ENCODE measurements around the gene PRKCI.

DNA sequence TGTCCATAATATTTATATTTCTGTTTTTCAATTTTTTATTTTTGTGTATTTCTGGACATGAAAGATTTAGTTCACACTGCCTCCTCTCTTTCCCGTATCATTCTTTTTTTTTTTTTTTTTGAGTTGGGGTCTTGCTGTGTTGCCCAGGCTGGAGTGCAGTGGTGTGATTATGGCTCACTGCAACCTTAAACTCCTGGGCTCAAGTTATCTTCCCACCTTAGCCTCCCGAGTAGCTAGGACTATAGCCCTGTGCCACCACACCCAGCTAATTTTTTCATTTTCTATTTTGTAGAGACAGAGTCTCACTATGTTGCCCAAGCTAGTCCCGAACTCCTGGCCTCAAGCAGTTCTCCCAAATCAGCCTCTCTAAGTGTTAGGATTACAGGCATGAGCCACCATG is 53.6 kb downstream of the PRKCI start:
- TF ChIP-seq SCRT1 (tag by site-specific recombination; IDR thresholded peaks at IDR 0.05; ENCODE audit: borderline replicate concordance): no peak
- TF ChIP-seq ZNF157 (tag by site-specific recombination; IDR thresholded peaks at IDR 0.05): no peak
- no peak for TF ChIP-seq ZNF416 (tag by site-specific recombination; IDR thresholded peaks at IDR 0.05)
- TF ChIP-seq, protein P1, sequence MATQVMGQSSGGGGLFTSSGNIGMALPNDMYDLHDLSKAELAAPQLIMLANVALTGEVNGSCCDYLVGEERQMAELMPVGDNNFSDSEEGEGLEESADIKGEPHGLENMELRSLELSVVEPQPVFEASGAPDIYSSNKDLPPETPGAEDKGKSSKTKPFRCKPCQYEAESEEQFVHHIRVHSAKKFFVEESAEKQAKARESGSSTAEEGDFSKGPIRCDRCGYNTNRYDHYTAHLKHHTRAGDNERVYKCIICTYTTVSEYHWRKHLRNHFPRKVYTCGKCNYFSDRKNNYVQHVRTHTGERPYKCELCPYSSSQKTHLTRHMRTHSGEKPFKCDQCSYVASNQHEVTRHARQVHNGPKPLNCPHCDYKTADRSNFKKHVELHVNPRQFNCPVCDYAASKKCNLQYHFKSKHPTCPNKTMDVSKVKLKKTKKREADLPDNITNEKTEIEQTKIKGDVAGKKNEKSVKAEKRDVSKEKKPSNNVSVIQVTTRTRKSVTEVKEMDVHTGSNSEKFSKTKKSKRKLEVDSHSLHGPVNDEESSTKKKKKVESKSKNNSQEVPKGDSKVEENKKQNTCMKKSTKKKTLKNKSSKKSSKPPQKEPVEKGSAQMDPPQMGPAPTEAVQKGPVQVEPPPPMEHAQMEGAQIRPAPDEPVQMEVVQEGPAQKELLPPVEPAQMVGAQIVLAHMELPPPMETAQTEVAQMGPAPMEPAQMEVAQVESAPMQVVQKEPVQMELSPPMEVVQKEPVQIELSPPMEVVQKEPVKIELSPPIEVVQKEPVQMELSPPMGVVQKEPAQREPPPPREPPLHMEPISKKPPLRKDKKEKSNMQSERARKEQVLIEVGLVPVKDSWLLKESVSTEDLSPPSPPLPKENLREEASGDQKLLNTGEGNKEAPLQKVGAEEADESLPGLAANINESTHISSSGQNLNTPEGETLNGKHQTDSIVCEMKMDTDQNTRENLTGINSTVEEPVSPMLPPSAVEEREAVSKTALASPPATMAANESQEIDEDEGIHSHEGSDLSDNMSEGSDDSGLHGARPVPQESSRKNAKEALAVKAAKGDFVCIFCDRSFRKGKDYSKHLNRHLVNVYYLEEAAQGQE (tag by site-specific recombination; IDR thresholded peaks at IDR 0.05): no peak
- TF ChIP-seq GLIS1 (tag by site-specific recombination; IDR thresholded peaks at IDR 0.05): no peak
- no peak for TF ChIP-seq ZNF776 (tag by site-specific recombination; IDR thresholded peaks at IDR 0.05; ENCODE audit: borderline replicate concordance)
- TF ChIP-seq, protein P2, sequence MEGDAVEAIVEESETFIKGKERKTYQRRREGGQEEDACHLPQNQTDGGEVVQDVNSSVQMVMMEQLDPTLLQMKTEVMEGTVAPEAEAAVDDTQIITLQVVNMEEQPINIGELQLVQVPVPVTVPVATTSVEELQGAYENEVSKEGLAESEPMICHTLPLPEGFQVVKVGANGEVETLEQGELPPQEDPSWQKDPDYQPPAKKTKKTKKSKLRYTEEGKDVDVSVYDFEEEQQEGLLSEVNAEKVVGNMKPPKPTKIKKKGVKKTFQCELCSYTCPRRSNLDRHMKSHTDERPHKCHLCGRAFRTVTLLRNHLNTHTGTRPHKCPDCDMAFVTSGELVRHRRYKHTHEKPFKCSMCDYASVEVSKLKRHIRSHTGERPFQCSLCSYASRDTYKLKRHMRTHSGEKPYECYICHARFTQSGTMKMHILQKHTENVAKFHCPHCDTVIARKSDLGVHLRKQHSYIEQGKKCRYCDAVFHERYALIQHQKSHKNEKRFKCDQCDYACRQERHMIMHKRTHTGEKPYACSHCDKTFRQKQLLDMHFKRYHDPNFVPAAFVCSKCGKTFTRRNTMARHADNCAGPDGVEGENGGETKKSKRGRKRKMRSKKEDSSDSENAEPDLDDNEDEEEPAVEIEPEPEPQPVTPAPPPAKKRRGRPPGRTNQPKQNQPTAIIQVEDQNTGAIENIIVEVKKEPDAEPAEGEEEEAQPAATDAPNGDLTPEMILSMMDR (tag by site-specific recombination; IDR thresholded peaks at IDR 0.05): no peak
- no peak for TF ChIP-seq ZNF350 (tag by site-specific recombination; IDR thresholded peaks at IDR 0.05)
- TF ChIP-seq, protein P3, sequence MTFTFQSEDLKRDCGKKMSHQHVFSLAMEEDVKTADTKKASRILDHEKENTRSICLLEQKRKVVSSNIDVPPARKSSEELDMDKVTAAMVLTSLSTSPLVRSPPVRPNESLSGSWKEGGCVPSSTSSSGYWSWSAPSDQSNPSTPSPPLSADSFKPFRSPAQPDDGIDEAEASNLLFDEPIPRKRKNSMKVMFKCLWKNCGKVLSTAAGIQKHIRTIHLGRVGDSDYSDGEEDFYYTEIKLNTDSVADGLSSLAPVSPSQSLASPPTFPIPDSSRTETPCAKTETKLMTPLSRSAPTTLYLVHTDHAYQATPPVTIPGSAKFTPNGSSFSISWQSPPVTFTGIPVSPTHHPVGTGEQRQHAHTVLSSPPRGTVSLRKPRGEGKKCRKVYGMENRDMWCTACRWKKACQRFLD (tag by site-specific recombination; IDR thresholded peaks at IDR 0.05): no peak
- TF ChIP-seq ZNF223 (tag by site-specific recombination; IDR thresholded peaks at IDR 0.05): no peak
- TF ChIP-seq ZNF660 (tag by site-specific recombination; IDR thresholded peaks at IDR 0.05): no peak

All from HEK293 (cell line).